Measurements from ENCODE around the gene KISS1R.

- TF ChIP-seq CTCF (IDR thresholded peaks at IDR 0.05; ENCODE audit: poor library complexity) (no peak), EZH2 (IDR thresholded peaks at IDR 0.05; ENCODE audit: borderline replicate concordance) (no peak), EZH2phosphoT487 (IDR thresholded peaks at IDR 0.05; ENCODE audit: low read depth, severe bottlenecking, unreplicated experiment) (no peak)
Observed at GRCh38 chr19:940591-941291, 23.6 kb downstream of the KISS1R start.

Data from hepatocyte (in vitro differentiated cells).